Ascending aorta (tissue), 2 donors: ENCODE data around the gene ZBTB5. TPM values are rescaled to one million over a fixed set of nuclear protein-coding genes. Genes with fewer than 3 reads are reported as not detected.

ENCODE experiments used
- DNase-seq, 2 donors: peaks; one replicate each; pipeline ENCODE4 v3.0.0-alpha.2; 2019; ENCODE audit warnings: low spot score in 2 of 2
- H3K27ac ChIP-seq, 2 donors: fragments of 200-600 bp; sonication (generic); one replicate each; pipeline ENCODE4 v1.5.1; 2016 to 2017; ENCODE audit warnings: mild to moderate bottlenecking in 1 of 2
- H3K27me3 ChIP-seq: fragments of 200-600 bp; sonication (generic); one replicate; pipeline ENCODE4 v1.5.1; 2017
- H3K36me3 ChIP-seq, 2 donors: fragments of 200-600 bp; sonication (generic); one replicate each; pipeline ENCODE4 v1.5.1; 2016
- H3K4me1 ChIP-seq, 2 donors: fragments of 200-600 bp; sonication (generic); one replicate each; pipeline ENCODE4 v1.5.1; 2016 to 2017; ENCODE audit warnings: mild to moderate bottlenecking in 1 of 2
- H3K4me3 ChIP-seq, 2 donors: fragments of 200-600 bp; sonication (generic); one replicate each; pipeline ENCODE4 v1.5.1; 2016 to 2017; ENCODE audit warnings: mild to moderate bottlenecking in 1 of 2
- H3K9me3 ChIP-seq, 2 donors: fragments of 200-600 bp; sonication (generic); one replicate each; pipeline ENCODE4 v1.5.1; 2016
- CTCF ChIP-seq, 3 experiments: fragments of 200-600 bp in 2 of 3; fragments of 450-650 bp in 1 of 3; sonication (generic) in 2 of 3; IDR thresholded peaks; one replicate each; pipeline ENCODE4 v1.5.1; 2016 to 2019; ENCODE audit warnings: antibody characterized with exemption in 3 of 3, mild to moderate bottlenecking in 1 of 3, moderate library complexity in 1 of 3
- intact Hi-C: fragments of 100-400 bp; cut with DNase I; formaldehyde crosslinking; loops from one replicate; pipeline ENCODE4 v1.15.1; 2023
- total RNA-seq: library from RNA; depleted of rRNA; stranded (reverse); fragments of >200 nt; gene quantifications from one replicate; pipeline ENCODE4 v1.1.0, GENCODE V29; 2016

ZBTB5 gene
- total RNA-seq, 1 donor from 2014 or later: 3.4 TPM

DNA sequence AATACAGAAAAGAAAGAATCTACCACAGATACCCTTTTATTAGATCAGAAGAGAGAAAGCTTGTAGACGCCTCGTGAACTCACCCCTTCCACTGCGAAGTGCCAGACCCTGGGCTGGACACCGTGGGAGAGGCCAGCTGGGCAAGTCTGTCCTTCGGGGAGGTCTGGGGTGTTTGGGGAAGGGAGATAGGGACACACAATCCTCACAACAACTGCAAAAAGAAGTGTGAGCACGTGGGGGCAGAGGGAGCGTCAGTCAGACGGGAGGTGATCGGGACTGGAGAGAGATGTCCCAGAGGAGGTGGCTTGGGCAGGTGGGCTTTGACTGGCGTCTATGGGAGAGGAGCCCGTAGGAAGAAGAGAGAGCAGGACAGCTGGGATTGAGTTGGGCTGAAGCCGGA lies 70.0 kb downstream of the ZBTB5 start:
- TF ChIP-seq CTCF (IDR thresholded peaks at IDR 0.05): no peak
- intact Hi-C loops: no loop called here

GRCh38 chr9:37392272-37392671 lies 73.0 kb downstream of the ZBTB5 start:
- Histone ChIP-seq H3K9me3 (no peaks in the 10 kb centered on the region), H3K36me3 (no peaks in the 10 kb centered on the region), H3K27me3 (no peaks in the 10 kb centered on the region), H3K4me1 (no peaks in the 10 kb centered on the region), H3K4me3 (no peak overlapping the region), H3K27ac (no peak overlapping the region)
- intact Hi-C loops: no loop called here
- no peak for TF ChIP-seq CTCF (IDR thresholded peaks at IDR 0.05)
- no peak for DNase-seq

More for the DNA sequence above, 70.0 kb downstream of the ZBTB5 start:
- Histone ChIP-seq H3K27me3 (no peaks in the 10 kb centered on the region), H3K4me3 (no peak overlapping the region), H3K36me3 (no peaks in the 10 kb centered on the region), H3K4me1 (no peaks in the 10 kb centered on the region), H3K9me3 (no peaks in the 10 kb centered on the region), H3K27ac (no peak overlapping the region)
- DNase-seq: no peak

DNA sequence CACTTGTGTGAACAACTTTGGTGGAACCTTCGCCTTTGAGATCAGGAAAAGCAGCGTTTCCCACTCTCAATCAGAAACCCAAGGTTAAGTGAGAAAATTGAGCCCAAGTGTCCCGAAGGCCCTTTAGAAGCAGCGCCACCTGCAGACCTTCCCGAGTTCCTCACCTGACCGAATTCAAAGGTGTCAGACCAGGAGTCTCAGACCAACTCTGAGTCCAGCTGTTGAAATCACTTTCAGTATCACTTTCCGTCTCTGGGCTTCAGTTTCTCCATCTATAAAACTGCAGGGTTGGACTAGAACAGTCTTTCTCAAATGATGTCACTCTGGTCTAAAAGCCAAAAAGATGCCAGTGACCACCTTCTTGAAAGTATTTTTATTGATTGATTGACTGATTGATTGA lies 74.5 kb downstream of the ZBTB5 start:
- intact Hi-C loops: no loop called here
- Histone ChIP-seq H3K9me3 (no peaks in the 10 kb centered on the region), H3K27ac (no peak overlapping the region), H3K4me1 (no peaks in the 10 kb centered on the region), H3K4me3 (no peak overlapping the region), H3K36me3 (no peaks in the 10 kb centered on the region), H3K27me3 (no peaks in the 10 kb centered on the region)
- DNase-seq: no peak
- TF ChIP-seq CTCF (IDR thresholded peaks at IDR 0.05): no peak

Other genes starting within 250 kb of the ZBTB5 start
- 131 TPM for gene GRHPR, start 42.8 kb downstream of the ZBTB5 start, total RNA-seq
- gene POLR1E, start 20.5 kb upstream of the ZBTB5 start, total RNA-seq: 18.0 TPM
- 8.2 TPM for gene FBXO10, start 110.9 kb upstream of the ZBTB5 start, total RNA-seq
- gene TOMM5, start 127.1 kb upstream of the ZBTB5 start, total RNA-seq: 64.5 TPM
- gene FRMPD1, start 185.5 kb upstream of the ZBTB5 start, total RNA-seq: not detected